GM12865 (cell line): Measurements from ENCODE around the gene DNM2.

Experiments used
- DNase-seq: peaks from one replicate; pipeline ENCODE4 v3.0.0; 2010; ENCODE audit warnings: low read depth
- H3K4me3 ChIP-seq: 2 replicates; pipeline ENCODE4 v1.5.1; 2011; ENCODE audit warnings: mild to moderate bottlenecking, low read depth, low read length, control low read depth
- CTCF ChIP-seq: IDR thresholded peaks from 2 replicates; pipeline ENCODE4 v1.5.1; 2011; ENCODE audit warnings: low read length, control low read depth, low read depth, inconsistent platforms; ENCODE audit not compliant: insufficient read depth; ENCODE audit errors: missing control alignments

DNM2 gene

GRCh38 chr19:10820173-10820572 is 102.3 kb downstream of the DNM2 start:
- TF ChIP-seq CTCF, result no peak
- no peak for DNase-seq
- no peak overlapping the region for H3K4me3 ChIP-seq

- H3K4me3 ChIP-seq, result no peak overlapping the region
- TF ChIP-seq CTCF, result no peak
- DNase-seq, result no peak
Observed at GRCh38 chr19:10823690-10824089, 105.8 kb downstream of the DNM2 start.

DNA sequence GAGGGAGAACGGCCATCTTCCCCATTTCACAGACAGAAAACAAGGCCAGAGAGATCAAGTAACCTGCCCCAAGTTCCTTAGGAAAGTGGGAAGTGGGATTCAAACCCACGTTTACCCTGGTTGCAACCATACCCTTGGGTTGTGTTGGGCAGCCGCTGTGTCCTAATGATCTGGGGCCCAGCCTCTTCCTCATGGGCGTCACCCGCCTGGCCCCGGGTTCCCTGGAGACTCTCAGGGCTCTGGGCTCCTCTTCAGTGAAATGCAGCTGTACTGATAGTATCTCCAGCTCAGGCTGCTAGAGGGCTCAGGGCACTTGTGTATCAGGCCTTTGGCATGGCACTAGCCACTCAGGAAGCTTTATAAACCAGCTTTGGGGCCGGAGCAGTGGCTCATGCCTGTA is 108.4 kb downstream of the DNM2 start:
- no peak for DNase-seq
- TF ChIP-seq CTCF, result no peak
- H3K4me3 ChIP-seq, result no peak overlapping the region

GRCh38 chr19:10826846-10827245 is 109.0 kb downstream of the DNM2 start:
- no peak for DNase-seq
- TF ChIP-seq CTCF, result no peak
- no peak overlapping the region for H3K4me3 ChIP-seq

DNA sequence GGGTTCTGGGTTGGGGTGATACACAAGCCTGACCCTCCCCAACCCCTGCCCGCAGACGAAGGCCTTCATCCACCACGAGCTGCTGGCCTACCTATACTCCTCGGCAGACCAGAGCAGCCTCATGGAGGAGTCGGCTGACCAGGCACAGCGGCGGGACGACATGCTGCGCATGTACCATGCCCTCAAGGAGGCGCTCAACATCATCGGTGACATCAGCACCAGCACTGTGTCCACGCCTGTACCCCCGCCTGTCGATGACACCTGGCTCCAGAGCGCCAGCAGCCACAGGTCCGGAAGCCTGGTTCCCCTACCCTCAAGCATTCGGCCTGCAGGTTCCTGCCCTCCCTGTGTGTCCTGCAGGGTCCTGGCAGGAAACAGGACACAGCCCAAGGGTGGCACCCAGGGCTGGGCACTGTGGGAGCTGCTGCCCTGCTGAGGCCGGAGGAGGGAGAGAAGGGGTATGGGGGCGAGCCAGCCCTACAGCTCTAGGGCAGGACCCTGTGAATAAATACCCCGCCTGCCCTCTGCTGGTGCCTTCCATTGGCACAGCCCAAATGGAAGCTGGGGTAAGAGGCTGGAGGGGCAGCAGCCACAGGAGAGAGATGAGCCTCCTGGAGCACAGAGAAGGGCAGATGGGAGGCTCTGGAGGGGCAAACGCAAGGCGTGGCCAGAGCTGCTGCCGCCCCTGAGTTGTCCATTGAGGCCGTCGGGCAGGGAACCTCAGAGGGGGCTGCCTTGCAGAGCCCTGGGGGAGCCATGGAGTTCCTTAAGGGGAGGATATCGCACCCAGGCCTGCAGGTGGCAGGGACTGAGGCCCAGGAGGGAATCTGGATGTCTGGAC is 111.3 kb downstream of the DNM2 start:
- no peak for TF ChIP-seq CTCF
- no peak overlapping the region for H3K4me3 ChIP-seq
- no peak for DNase-seq

DNA sequence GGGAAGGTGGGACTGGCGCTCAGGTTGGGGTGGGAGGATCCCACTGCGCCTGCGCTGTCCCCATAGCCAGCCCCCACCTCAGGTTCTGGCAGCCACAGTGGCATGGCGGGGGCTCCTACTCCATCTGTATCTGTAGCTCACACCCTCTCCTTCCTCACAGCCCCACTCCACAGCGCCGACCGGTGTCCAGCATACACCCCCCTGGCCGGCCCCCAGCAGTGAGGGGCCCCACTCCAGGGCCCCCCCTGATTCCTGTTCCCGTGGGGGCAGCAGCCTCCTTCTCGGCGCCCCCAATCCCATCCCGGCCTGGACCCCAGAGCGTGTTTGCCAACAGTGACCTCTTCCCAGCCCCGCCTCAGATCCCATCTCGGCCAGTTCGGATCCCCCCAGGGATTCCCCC is 112.1 kb downstream of the DNM2 start:
- TF ChIP-seq CTCF, result no peak
- H3K4me3 ChIP-seq, result no peak overlapping the region
- no peak for DNase-seq

DNA sequence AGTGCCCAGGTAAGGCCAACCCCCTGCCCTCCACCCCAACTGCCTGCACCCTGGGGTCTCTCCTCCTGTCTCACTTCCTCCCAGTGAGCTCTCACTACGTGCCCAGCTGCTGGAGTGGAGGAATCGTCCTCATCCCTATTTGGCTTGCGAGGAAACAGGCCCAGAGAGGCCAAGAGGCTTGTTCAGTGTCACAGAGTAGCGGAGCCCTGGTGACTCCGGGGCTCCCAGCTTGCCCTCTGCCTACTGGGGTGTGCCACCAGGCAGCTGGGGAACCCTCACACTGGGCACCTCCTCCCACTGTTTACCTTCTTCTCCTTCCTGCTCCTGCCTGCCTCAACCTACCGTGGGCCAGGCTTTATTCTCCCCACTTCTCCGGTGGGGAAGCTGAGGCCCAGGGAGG is 112.5 kb downstream of the DNM2 start:
- TF ChIP-seq CTCF, result no peak
- H3K4me3 ChIP-seq, result no peak overlapping the region
- DNase-seq, result no peak
